ENCODE results near the gene PRKN.

The PRKN gene

GRCh38 chr6:162488444-162488843 lies 239.1 kb downstream of the PRKN start:
- DNase-seq, result no peak
- no peak for TF ChIP-seq POLR2A (IDR thresholded peaks at IDR 0.05; ENCODE audit: low read length)
- TF ChIP-seq GATA1 (IDR thresholded peaks at IDR 0.05; ENCODE audit: low read depth, low read length), result no peak

DNA sequence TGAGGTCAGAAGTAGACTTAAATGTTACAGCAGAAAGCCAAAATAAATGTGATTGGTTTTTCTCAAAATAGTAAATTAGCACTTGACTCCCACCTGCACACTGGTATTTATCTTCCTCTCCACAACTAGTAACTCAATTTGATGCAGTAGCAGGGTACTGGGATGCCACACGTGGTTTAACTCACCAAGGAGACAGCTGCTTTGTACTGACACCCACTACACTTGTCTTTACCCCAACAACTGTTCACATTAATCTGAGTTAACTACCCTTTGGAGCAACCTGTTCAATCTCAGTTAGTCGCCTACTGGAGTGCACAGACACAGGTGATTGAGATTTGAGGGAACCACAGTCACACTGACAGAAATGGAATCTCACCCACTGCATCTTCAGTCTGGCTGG lies 242.1 kb downstream of the PRKN start:
- no peak for TF ChIP-seq POLR2A (IDR thresholded peaks at IDR 0.05; ENCODE audit: low read length)
- TF ChIP-seq GATA1 (IDR thresholded peaks at IDR 0.05; ENCODE audit: low read depth, low read length), result no peak
- DNase-seq, result no peak

- no peak for DNase-seq
- TF ChIP-seq POLR2A (IDR thresholded peaks at IDR 0.05; ENCODE audit: low read length) (no peak), GATA1 (IDR thresholded peaks at IDR 0.05; ENCODE audit: low read depth, low read length) (no peak)
Measured at GRCh38 chr6:162481938-162482337, 245.6 kb downstream of the PRKN start.

- no peak for TF ChIP-seq POLR2A (IDR thresholded peaks at IDR 0.05; ENCODE audit: low read length)
- DNase-seq, result no peak
Measured at GRCh38 chr6:162481320-162481719, 246.2 kb downstream of the PRKN start.

DNA sequence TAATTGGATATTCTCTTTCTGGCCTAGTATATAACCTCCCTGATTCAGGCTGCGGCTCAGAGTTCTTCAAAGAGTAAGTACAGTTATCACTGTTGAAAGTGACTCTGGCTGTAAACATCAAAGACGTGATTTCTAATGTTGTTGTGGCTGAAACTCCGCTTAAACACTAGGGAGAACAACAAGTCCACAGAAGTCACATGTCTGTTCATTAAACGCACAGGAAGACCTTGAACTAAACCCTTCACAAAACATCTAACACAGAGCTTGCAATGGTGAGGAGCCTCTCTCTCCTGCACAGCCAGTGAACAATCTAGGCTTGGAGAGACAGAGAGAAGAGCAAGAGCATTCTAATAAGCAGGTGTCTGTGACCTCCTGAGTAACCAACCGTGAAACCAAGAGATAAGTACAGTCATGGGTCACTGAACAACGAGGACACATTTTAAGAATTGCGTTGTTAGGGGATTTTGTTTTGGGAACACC lies 249.3 kb downstream of the PRKN start:
- DNase-seq, result no peak
- no peak for TF ChIP-seq GATA1 (IDR thresholded peaks at IDR 0.05; ENCODE audit: low read depth, low read length)
- TF ChIP-seq POLR2A (IDR thresholded peaks at IDR 0.05; ENCODE audit: low read length), result no peak

DNA sequence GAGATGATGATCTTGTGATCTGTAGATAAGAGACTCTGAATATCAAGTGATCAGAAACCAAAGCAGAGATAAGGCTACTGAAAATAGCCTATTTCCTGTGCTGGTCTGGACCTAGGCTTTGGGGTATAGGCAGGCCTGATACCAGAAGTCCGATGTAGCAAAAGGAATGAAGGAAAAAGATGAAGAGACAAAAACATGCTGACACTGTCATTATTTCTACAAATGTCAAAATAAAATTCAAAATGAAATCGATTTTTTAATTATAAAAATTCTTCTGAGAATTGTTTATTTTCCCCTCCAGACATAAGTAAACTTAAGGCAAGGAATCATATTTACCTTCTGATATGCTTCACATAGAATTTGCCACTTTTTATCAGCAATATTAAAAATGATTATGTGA lies 252.8 kb downstream of the PRKN start:
- no peak for TF ChIP-seq POLR2A (IDR thresholded peaks at IDR 0.05; ENCODE audit: low read length)
- no peak for TF ChIP-seq GATA1 (IDR thresholded peaks at IDR 0.05; ENCODE audit: low read depth, low read length)
- DNase-seq, result no peak

DNA sequence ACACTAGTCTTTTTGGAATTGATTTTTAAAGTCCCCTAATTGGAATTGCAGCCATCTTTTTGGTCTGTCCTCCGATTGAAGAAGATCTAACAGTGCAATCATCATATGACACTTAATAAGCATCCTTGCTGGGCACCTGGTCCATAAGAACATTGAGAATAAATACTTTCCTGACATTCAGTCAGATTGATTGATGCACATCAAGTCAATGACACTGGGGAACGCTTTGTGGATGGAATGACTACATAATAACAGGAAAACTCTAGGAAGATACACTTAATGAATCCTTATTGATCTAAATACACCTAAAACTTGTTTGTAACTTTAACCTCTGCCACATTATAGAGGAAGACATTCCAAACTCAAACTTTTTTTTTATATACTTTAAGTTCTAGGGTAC lies 255.7 kb downstream of the PRKN start:
- DNase-seq, result no peak
- TF ChIP-seq POLR2A (IDR thresholded peaks at IDR 0.05; ENCODE audit: low read length), result no peak
- no peak for TF ChIP-seq GATA1 (IDR thresholded peaks at IDR 0.05; ENCODE audit: low read depth, low read length)

GRCh38 chr6:162468326-162468725 lies 259.2 kb downstream of the PRKN start:
- no peak for DNase-seq
- TF ChIP-seq POLR2A (IDR thresholded peaks at IDR 0.05; ENCODE audit: low read length), result no peak

GRCh38 chr6:162467679-162468078 lies 259.9 kb downstream of the PRKN start:
- DNase-seq, result no peak
- TF ChIP-seq GATA1 (IDR thresholded peaks at IDR 0.05; ENCODE audit: low read depth, low read length) (no peak), POLR2A (IDR thresholded peaks at IDR 0.05; ENCODE audit: low read length) (no peak)

GRCh38 chr6:162463576-162463975 lies 264.0 kb downstream of the PRKN start:
- no peak for DNase-seq
- TF ChIP-seq GATA1 (IDR thresholded peaks at IDR 0.05; ENCODE audit: low read depth, low read length) (no peak), POLR2A (IDR thresholded peaks at IDR 0.05; ENCODE audit: low read length) (no peak)

GRCh38 chr6:162459985-162460384 lies 267.6 kb downstream of the PRKN start:
- no peak for DNase-seq
- TF ChIP-seq POLR2A (IDR thresholded peaks at IDR 0.05; ENCODE audit: low read length) (no peak), GATA1 (IDR thresholded peaks at IDR 0.05; ENCODE audit: low read depth, low read length) (no peak)

- TF ChIP-seq POLR2A (IDR thresholded peaks at IDR 0.05; ENCODE audit: low read length), result no peak
- TF ChIP-seq GATA1 (IDR thresholded peaks at IDR 0.05; ENCODE audit: low read depth, low read length), result no peak
- DNase-seq, result no peak
Measured at GRCh38 chr6:162450358-162450757, 277.2 kb downstream of the PRKN start.

DNA sequence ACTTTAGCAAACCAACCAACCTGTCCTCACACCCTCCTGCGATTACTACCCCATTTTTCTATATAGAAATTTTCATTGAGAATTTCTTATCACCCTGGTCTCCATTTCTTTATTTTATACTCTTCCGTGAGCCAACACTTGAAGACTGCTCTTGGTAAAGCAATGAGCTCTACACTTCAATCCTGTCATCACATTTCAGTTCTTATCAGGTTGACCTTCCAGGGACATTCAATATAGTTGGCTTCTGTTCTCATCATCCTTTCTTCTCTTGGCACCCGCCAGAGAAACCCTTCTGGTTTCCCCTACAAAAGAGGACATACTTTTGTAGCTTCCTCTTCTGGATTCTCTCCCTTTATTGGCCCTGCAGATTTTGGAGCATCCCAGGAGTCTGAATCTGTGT lies 279.3 kb downstream of the PRKN start:
- no peak for DNase-seq
- TF ChIP-seq GATA1 (IDR thresholded peaks at IDR 0.05; ENCODE audit: low read depth, low read length) (no peak), POLR2A (IDR thresholded peaks at IDR 0.05; ENCODE audit: low read length) (no peak)

GRCh38 chr6:162443101-162443500 lies 284.5 kb downstream of the PRKN start:
- no peak for DNase-seq
- TF ChIP-seq POLR2A (IDR thresholded peaks at IDR 0.05; ENCODE audit: low read length) (no peak), GATA1 (IDR thresholded peaks at IDR 0.05; ENCODE audit: low read depth, low read length) (no peak)

DNA sequence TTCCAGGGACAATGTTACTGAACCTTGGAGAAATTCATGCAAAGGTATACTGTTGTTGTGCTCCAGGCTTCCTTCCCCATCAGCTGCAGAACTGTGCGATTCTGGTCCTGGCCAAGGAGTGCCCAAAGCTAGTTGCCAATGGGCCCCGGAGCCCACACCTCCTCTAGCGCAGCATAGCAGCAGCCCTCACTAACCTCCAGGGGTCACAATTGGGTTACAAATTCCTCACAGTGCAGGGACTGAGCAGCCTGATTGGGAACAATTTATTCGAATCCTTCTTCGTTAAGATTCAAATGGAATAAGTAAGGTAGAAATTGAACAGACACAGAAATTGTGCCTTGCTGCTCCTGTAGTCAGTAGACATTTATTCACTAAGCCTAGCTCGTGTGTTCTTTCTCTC lies 284.9 kb downstream of the PRKN start:
- TF ChIP-seq POLR2A (IDR thresholded peaks at IDR 0.05; ENCODE audit: low read length) (no peak), GATA1 (IDR thresholded peaks at IDR 0.05; ENCODE audit: low read depth, low read length) (no peak)
- DNase-seq, result peak; percentile 5 to 18

DNA sequence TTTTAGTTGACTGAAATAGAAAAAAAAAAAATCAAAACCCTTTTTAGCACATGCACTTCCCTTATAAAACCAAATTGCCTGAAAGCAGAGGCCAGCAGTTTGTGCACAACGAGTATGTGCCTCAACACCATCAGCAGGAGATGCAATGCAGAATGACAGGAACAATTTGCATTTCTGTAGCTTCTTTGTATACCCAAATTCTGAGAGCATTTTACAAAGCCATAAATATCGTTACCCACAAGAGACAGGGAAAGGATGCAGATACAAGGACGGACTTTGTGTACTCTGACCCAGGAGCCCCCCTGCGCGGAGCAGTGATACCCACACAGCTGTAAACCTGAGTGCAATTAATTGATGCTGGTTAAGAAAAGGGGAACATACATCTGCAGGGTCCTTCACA lies 285.6 kb downstream of the PRKN start:
- no peak for DNase-seq
- TF ChIP-seq POLR2A (IDR thresholded peaks at IDR 0.05; ENCODE audit: low read length) (no peak), GATA1 (IDR thresholded peaks at IDR 0.05; ENCODE audit: low read depth, low read length) (no peak)
